Esophagus muscularis mucosa (tissue), 4 donors: ENCODE data around the gene TGM6. TPM values are rescaled to one million over a fixed set of nuclear protein-coding genes. Genes with fewer than 3 reads are reported as not detected.

Experiments used
- DNase-seq: peaks from one replicate; pipeline ENCODE4 v3.0.0-alpha.2; 2017; ENCODE audit errors: extremely low spot score
- H3K27ac ChIP-seq, 4 donors: fragments of 200-600 bp; sonication (generic); replicated peaks in 1 of 4; 1 replicate in 3 of 4; 2 replicates in 1 of 4; pipeline ENCODE4 v1.5.1; 2016 to 2019; ENCODE audit warnings: mild to moderate bottlenecking in 1 of 4
- H3K27me3 ChIP-seq, 4 donors: fragments of 200-600 bp; sonication (generic); one replicate each; pipeline versions ENCODE4 v1.5.1 to v1.6.0; 2016 to 2019
- H3K36me3 ChIP-seq, 4 donors: fragments of 200-600 bp; sonication (generic); one replicate each; pipeline ENCODE4 v1.5.1; 2016 to 2019
- H3K4me1 ChIP-seq, 4 donors: fragments of 200-600 bp; sonication (generic); one replicate each; pipeline ENCODE4 v1.5.1; 2016 to 2019
- H3K4me3 ChIP-seq, 4 donors: fragments of 200-600 bp; sonication (generic); 1 replicate in 2 of 4; 2 replicates in 2 of 4; pipeline ENCODE4 v1.5.1; 2016 to 2019; ENCODE audit warnings: mild to moderate bottlenecking in 4 of 4, moderate library complexity in 1 of 4
- H3K9me3 ChIP-seq, 4 donors: fragments of 200-600 bp; sonication (generic); 1 replicate in 3 of 4; 2 replicates in 1 of 4; pipeline ENCODE4 v1.5.1; 2016 to 2019
- CTCF ChIP-seq, 3 experiments: fragments of 200-600 bp in 2 of 3; fragments of 450-650 bp in 1 of 3; sonication (generic) in 2 of 3; IDR thresholded peaks; one replicate each; pipeline ENCODE4 v1.5.1; 2017 to 2019; ENCODE audit warnings: antibody characterized with exemption in 3 of 3, mild to moderate bottlenecking in 2 of 3, moderate library complexity in 1 of 3
- EP300 ChIP-seq: sonication (generic); formaldehyde crosslinking; IDR thresholded peaks from one replicate; pipeline ENCODE4 v1.6.1; 2017; ENCODE audit warnings: antibody characterized with exemption
- POLR2A ChIP-seq: fragments of 450-650 bp; IDR thresholded peaks from one replicate; pipeline ENCODE4 v1.6.1; 2017; ENCODE audit warnings: antibody characterized with exemption, moderate library complexity, mild to moderate bottlenecking, low read depth
- POLR2AphosphoS5 ChIP-seq, 2 donors: sonication (generic); formaldehyde crosslinking; IDR thresholded peaks; one replicate each; pipeline ENCODE4 v1.6.1; 2017; ENCODE audit warnings: antibody characterized with exemption in 2 of 2
- WGBS: methylation state at CpG from one replicate; pipeline ENCODE4 v1.1.5; 2018; 5-methylcytosine and 5-hydroxymethylcytosine counted together
- intact Hi-C: fragments of 100-400 bp; cut with DNase I; formaldehyde crosslinking; loops from one replicate; pipeline ENCODE4 v1.15.1; 2023
- total RNA-seq, 4 donors: library from RNA; depleted of rRNA; stranded (reverse); fragments of >200 nt; gene quantifications; one replicate each; pipeline versions ENCODE4 v1.1.0 to v1.2.1, GENCODE V29; 2016

Gene TGM6
- total RNA-seq, 4 donors from 2014 or later = not detected

- Histone ChIP-seq H3K9me3 (peaks cover 0 to 25% (median 12%) of the 10 kb centered on the region in 4 donors), H3K36me3 (no peaks in the 10 kb centered on the region), H3K27ac (no peak overlapping the region), H3K4me3 (no peak overlapping the region), H3K4me1 (no peaks in the 10 kb centered on the region), H3K27me3 (peaks cover 0 to 15% (median 0%) of the 10 kb centered on the region in 4 donors)
- TF ChIP-seq POLR2AphosphoS5 (IDR thresholded peaks at IDR 0.05) (no peak), POLR2A (no peak), CTCF (IDR thresholded peaks at IDR 0.05) (no peak), EP300 (no peak)
- WGBS = 65% methylated on average over 7 of the region's 7 CpGs
- DNase-seq = no peak
- intact Hi-C loops = no loop called here
These were observed 10.4 kb downstream of the TGM6 start for GRCh38 chr20:2390951-2391675.

GRCh38 chr20:2394411-2395055 lies 13.8 kb downstream of the TGM6 start:
- no peak overlapping the region for H3K4me3 ChIP-seq
- no peaks in the 10 kb centered on the region for H3K36me3 ChIP-seq
- intact Hi-C loops = no loop called here
- TF ChIP-seq EP300 (no peak), CTCF (IDR thresholded peaks at IDR 0.05) (no peak), POLR2A (no peak), POLR2AphosphoS5 (IDR thresholded peaks at IDR 0.05) (no peak)
- no peak for DNase-seq
- H3K27ac ChIP-seq = no peak overlapping the region
- H3K4me1 ChIP-seq = no peaks in the 10 kb centered on the region
- peaks cover 0 to 17% (median 0%) of the 10 kb centered on the region in 4 donors for H3K27me3 ChIP-seq
- H3K9me3 ChIP-seq = peaks cover 0 to 11% (median 5%) of the 10 kb centered on the region in 4 donors
- WGBS = 71% methylated on average over 12 of the region's 12 CpGs

GRCh38 chr20:2395136-2395535 lies 14.4 kb downstream of the TGM6 start:
- no peaks in the 10 kb centered on the region for H3K4me1 ChIP-seq
- H3K27ac ChIP-seq = no peak overlapping the region
- peaks cover 0 to 17% (median 0%) of the 10 kb centered on the region in 4 donors for H3K27me3 ChIP-seq
- no peak for TF ChIP-seq EP300
- TF ChIP-seq POLR2AphosphoS5 (IDR thresholded peaks at IDR 0.05) = no peak
- TF ChIP-seq POLR2A = no peak
- TF ChIP-seq CTCF (IDR thresholded peaks at IDR 0.05) = no peak
- H3K9me3 ChIP-seq = peaks cover 0 to 11% (median 4%) of the 10 kb centered on the region in 4 donors
- intact Hi-C loops = no loop called here
- WGBS = 79% methylated on average over 4 of the region's 9 CpGs
- H3K36me3 ChIP-seq = no peaks in the 10 kb centered on the region
- no peak for DNase-seq
- no peak overlapping the region for H3K4me3 ChIP-seq

- 86% methylated on average over 9 of the region's 14 CpGs for WGBS
- intact Hi-C loops = no loop called here
- DNase-seq = no peak
- peaks cover 0 to 11% (median 4%) of the 10 kb centered on the region in 4 donors for H3K9me3 ChIP-seq
- H3K4me1 ChIP-seq = no peaks in the 10 kb centered on the region
- H3K27me3 ChIP-seq = peaks cover 0 to 17% (median 0%) of the 10 kb centered on the region in 4 donors
- TF ChIP-seq POLR2AphosphoS5 (IDR thresholded peaks at IDR 0.05) (no peak), POLR2A (no peak), CTCF (IDR thresholded peaks at IDR 0.05) (no peak), EP300 (no peak)
- no peak overlapping the region for H3K27ac ChIP-seq
- no peaks in the 10 kb centered on the region for H3K36me3 ChIP-seq
- H3K4me3 ChIP-seq = no peak overlapping the region
These were observed 15.6 kb downstream of the TGM6 start for GRCh38 chr20:2396241-2396814.
